ENCODE results near the gene SPRN.
"Not testable (repeated sequence)": the region's sequence is repeated elsewhere in the genome, so short reads cannot be mapped to it uniquely, and the experiment has no call there.

SPRN gene

DNA sequence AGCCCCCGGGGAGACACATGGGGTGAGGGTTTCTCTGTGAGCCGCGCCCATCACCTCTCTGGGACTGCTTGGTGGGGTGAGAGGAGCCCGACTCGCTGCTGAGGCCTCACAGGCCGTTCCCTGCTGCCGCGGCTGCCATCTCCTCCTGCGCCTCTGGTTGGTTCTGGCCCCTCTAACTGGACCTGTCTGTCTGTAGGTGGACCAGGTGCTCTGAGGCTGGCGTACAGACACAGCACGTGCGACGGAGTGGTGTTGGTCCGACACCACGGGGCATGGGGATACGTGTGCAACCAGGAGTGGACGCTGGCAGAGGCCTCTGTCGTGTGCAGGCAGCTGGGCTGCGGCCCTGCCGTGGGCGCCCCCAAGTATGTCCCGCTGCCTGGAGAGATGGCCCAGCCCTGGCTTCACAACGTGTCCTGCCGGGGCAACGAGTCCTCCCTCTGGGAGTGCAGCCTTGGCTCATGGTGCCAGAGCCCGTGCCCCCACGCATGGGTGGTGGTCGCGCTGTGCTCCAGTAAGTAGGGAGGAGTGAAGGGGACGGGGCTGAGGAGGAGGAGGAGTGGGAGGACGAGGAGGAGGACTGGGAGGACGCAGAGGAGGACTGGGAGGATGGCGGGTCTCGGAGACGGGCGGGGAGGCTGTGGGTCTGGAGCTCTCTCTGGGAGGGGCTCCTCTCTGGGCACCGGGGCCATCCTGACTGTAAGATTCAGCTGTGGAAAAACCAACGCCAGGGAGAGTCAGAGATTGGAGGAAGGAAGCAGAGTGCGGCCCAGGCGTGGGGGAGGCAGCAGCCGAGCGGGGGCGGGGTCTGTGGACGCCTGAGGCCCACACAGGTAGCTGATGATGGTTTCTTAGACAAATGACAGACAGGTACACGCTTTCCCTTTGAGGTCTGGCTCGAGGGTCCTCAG is 31.9 kb upstream of the SPRN start:
- DNase-seq = no peak

DNA sequence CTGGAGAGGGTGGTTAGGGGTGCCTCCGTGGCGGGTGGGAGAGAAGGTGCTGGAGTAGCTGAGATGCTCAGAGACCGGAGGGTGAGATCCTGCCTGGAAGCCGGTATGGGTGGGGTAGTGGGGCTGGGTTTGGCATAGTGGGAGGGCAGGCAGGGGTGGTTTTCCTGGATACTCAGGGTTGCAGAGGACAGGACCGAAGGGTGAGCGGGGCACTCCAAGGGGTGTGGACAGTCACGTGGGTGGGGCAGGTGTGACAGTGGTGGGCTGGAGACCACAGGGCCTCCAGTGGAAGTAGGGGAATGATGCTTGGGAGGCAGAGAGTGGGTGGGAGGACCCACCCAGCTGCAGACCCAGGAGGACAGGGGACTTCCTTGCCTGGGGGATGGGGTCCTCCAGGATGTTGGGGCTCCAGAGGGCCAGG is 31.2 kb upstream of the SPRN start:
- DNase-seq = no peak

DNA sequence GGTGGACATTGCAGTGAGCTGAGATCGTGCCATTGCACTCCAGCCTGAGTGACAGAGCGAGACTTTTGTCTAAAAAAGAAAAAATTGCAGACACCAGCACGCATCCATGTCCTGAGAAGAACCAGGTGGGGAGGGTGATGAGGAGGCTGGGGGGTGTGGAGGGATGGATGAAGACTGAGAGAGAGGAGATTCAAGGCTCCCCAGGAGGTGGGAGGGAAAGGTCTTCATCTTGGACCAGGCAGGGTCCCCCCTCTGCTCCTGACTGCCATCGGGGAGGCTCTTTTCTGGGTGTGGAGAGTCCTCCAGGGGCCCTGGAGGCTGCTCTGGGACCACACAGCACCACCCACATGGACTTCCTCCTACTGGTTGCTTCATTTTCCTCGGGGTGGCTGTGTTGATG is 30.8 kb upstream of the SPRN start:
- no peak for DNase-seq

DNA sequence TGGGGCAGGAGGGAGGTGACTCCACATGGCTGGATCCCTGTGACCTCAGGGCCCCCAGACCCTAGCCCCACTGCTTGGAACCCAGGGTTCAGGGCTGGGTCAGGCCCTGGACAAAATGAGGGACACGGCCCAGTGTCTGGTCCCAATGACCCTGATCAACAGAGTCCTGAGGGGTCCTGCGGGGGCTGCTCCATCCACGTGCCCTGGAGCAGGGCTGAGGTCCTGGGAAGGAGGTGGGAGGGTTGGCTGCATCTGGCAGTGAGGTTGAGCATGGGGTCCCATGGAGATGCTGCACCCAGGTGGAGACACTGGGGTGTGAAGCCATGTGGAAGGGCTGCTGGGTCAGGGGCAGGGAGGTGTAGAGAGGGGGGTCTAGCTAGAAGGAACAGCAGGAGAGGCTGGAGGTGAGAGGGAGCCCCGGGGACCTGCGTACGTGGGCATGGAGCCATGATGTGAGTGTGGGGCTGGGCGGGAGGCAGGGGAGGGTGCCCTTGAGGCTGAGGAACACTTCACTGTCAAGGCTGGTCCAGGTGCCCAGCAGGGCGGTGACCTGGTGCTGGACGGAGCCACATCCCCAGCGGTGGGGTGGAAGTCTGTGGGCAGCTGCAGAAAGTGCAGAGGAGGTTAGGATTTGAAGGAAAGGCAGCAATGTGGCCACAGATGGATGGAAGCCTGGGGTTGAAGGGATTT is 29.9 kb upstream of the SPRN start:
- DNase-seq = no peak

- no peak for DNase-seq
Measured at GRCh38 chr10:133453516-133454203, 29.2 kb upstream of the SPRN start, which contains the start of gene SCART1. SCART1 (plus strand) TSS chr10:133453945; CDS start chr10:133453998, 53 bp downstream.

GRCh38 chr10:133452453-133452852 is 28.0 kb upstream of the SPRN start:
- DNase-seq = no peak

DNA sequence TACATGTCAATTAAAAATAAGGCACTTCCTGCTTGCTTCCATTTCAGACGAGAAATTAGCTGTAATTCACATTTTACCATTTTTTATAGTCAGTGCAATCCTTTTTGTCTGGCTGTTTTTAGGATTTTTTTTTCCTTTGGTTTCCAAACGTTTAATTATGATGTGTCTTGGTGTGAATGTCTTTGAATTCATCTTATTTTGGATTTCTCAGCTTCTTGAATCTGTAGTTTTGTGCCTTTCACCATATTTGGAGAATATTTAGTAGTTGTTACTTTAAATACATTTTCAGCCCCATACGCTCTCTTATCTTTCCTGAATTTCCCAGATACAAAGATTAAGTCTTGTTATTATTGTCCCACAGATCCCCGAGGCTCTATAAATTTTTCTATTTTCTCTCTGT is 26.9 kb upstream of the SPRN start:
- DNase-seq = no peak

DNA sequence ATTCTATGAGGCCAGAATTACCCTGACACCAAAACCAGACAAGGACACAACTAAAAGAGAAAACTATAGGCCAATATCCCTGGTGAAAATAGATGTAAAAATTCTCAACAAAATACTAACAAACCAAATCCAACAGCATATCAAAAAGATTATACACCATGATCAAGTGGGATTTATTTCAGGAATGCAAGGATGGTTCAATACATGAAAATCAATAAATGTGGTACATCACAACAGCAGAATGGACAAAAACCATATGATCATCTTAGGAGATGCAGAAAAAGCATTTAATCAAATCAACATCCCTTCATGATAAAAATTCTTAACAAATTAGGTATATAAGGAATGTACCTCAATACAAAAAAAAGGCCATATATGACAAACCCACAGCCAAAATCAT is 23.7 kb upstream of the SPRN start:
- no peak for DNase-seq

- DNase-seq = no peak
Measured at GRCh38 chr10:133446979-133447378, 22.6 kb upstream of the SPRN start.

DNA sequence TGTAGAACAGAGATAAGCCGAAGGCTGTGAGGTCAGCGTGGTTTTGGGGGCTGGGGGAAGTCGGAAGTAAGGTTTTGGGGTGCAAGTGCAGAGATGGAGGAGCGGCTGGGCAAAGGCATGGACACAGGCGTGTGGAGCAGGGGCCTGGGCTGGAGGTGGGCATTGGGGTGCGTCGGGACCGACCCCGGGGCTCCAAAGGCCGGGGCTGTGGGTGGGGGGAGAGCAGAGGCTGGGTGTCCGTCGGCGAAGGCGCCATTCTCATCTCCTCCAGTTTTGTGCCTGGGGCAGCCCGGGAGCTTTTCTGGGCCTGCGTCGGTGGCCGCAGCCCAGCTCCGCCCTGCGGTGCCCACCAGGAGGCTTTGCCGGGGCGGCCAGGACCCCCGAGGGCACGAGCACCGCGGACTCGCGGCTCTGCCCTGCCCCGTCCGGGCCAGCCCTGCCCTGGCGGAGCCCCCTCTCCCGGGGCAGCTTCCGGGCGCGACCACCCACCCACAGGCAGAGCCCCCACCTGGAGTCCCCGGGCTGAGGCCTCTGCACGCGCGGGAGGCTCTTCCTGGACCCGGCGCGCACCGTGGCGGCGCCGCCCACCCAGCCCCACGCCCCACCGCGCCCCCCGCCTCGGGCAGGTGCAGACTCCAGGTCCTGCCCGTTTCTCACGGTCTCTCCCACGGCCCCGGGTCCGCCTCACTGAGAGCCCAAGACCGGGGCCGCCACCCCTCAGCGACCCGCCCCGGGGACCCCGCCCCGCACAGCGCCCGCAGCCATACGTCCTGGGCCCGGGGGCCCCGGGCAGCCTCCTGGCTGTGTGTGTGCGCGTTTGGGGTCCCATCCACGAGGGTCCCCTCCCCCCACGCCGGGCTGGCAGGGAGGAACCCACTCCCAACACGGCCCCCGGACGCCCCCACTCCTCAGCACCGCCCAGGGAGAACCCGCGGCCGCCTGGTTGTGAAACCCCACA is 21.6 kb upstream of the SPRN start:
- DNase-seq = no peak

DNA sequence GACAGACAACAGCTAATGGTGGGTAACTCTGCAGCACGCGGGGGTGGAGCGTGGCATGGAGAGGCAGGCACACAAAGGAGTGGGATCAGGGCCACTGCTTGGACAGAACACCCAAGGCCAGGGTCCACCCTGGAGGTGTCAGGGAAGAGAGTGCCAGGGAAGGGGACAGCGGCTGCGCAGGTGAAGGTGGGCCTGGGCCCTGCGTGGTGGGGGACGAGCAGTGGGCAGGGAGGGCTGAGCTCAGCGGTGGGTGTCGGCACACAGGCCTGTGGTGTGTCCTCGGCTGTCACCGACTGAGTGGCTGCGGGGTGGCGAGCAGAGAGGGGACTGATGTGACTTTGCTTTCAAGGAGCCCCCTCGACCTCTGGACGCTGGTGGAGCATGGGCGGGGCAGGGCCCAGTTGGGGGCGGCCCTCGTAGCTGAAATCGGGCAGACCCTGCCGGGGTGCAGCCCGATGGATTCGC is 20.9 kb upstream of the SPRN start:
- DNase-seq = no peak

GRCh38 chr10:133444342-133445267 is 20.2 kb upstream of the SPRN start:
- no peak for DNase-seq

GRCh38 chr10:133442967-133443924 is 18.8 kb upstream of the SPRN start:
- DNase-seq = no peak

GRCh38 chr10:133442191-133442966 is 18.0 kb upstream of the SPRN start:
- no peak for DNase-seq

DNA sequence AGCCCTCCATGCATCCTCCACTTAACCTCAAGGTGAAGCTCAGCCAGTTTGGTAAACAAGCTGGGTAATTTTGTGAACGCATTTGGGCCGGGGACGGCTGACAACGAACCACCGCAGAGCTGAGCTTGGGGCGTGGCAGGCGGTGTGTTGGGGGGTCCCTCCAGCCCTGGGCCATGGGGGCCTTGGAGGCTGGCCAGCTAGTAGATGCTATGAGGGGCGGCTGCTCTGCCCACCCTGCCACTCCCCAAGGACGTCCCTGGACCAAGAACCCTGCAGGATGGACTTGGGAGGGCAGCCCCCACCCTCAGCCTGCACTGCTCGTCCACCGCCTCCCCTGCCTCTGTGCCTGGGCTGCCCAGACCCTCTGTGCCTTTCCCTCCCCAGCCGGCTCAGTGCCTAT is 17.4 kb upstream of the SPRN start:
- no peak for DNase-seq

DNA sequence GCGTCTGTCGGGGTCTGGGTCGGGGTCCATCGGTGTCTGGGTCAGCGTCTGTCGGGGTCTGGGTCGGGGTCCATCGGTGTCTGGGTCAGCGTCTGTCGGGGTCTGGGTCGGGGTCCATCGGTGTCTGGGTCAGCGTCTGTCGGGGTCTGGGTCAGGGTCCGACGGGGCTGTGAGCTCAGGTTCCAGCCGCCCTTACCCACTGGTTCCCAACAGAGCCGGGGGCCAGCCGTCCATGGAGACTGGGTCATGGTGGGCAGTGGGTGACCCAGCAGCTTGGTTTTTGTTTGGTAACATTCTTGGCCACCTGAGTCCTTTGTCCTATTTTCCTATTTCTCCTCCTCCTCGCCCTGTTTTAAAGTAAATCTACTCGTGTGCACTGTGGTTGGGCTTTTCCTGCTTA is 16.9 kb upstream of the SPRN start:
- not testable (repeated sequence) for DNase-seq

- DNase-seq = no peak
Measured at GRCh38 chr10:133440633-133441285, 16.3 kb upstream of the SPRN start.
